Central memory CD8-positive, alpha-beta T cell (primary cell): ENCODE measurements around the gene RFX2.

ENCODE experiments used
- ATAC-seq: fragments of 150-1000 bp; cut with Tn5 transposase; replicated peaks from 2 replicates; pipeline ENCODE4 v1.10.0; 2022; ENCODE audit warnings: mild to moderate bottlenecking, moderate FRiP score, moderate number of reproducible peaks; ENCODE audit not compliant: poor library complexity, severe bottlenecking; ENCODE audit errors: extremely low read depth
- DNase-seq, 2 donors: peaks; one replicate each; pipeline ENCODE4 v3.0.0; 2021; ENCODE audit warnings: low spot score in 2 of 2
- H3K27ac Mint-ChIP-seq: one replicate; pipeline ENCODE4 v1.8.0; 2022; ENCODE audit warnings: low read depth, mild to moderate bottlenecking, moderate library complexity, mixed read lengths
- H3K27me3 Mint-ChIP-seq: one replicate; pipeline ENCODE4 v1.8.0; 2022; ENCODE audit warnings: mixed read lengths
- H3K36me3 Mint-ChIP-seq: one replicate; pipeline ENCODE4 v1.8.0; 2022; ENCODE audit warnings: mild to moderate bottlenecking, moderate library complexity, mixed read lengths; ENCODE audit not compliant: insufficient read depth
- H3K4me1 Mint-ChIP-seq: one replicate; pipeline ENCODE4 v1.8.0; 2022; ENCODE audit warnings: mixed read lengths
- H3K4me3 Mint-ChIP-seq: one replicate; pipeline ENCODE4 v1.8.0; 2022; ENCODE audit warnings: mild to moderate bottlenecking, moderate library complexity, mixed read lengths
- H3K9me3 Mint-ChIP-seq: one replicate; pipeline ENCODE4 v1.8.0; 2022; ENCODE audit warnings: mixed read lengths

RFX2 gene

GRCh38 chr19:5976768-5977167 is 133.5 kb downstream of the RFX2 start:
- H3K27me3 Mint-ChIP-seq = no peaks in the 10 kb centered on the region
- no peaks in the 10 kb centered on the region for H3K9me3 Mint-ChIP-seq
- H3K27ac Mint-ChIP-seq = peak overlapping the region; percentile 97
- peaks cover 19% of the 10 kb centered on the region for H3K36me3 Mint-ChIP-seq
- peak overlapping the region; percentile 99 for H3K4me3 Mint-ChIP-seq
- ATAC-seq (no peak), DNase-seq (no peak)
- peaks cover 63% of the 10 kb centered on the region for H3K4me1 Mint-ChIP-seq

GRCh38 chr19:5975388-5975728 is 134.9 kb downstream of the RFX2 start:
- H3K36me3 Mint-ChIP-seq = peaks cover 19% of the 10 kb centered on the region

DNA sequence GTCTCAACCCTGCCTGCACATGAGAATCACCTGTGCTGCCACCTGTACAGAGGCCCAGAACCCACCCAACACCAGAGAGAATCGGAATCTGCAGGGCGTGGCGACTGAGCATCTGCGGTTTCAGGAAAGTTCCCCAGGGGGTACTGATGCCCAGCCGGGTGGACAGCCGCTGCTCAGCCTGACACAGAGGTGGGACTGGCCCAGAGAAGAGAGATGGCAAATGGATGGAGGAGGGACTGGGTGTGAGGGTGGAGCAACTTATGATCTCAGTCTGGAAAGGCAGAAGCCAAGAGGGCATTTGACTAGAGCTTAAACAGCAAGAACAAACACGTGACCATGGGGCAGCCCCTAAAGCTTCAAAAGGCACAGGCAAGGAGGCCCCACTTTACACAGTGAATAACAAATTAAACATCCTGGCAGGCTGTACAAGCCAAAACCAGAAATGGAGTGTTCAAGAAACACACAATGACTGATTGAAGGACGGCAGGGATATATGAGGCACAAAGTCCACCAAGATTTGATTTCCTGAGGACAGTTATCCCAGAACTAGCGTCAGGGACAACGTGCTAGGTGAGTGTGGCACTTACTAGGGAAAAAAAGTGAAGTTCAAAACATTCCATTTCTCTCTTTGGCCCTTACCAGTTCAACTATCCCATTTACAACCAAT is 135.4 kb downstream of the RFX2 start:
- no peak for ATAC-seq
- Mint-ChIP-seq H3K27me3 (no peaks in the 10 kb centered on the region), H3K4me1 (peaks cover 72% of the 10 kb centered on the region), H3K9me3 (no peaks in the 10 kb centered on the region), H3K36me3 (peaks cover 19% of the 10 kb centered on the region), H3K27ac (peak overlapping the region; percentile 56), H3K4me3 (peak overlapping the region; percentile 99)
- DNase-seq = no peak

More at GRCh38 chr19:5975388-5975728, 134.9 kb downstream of the RFX2 start:
- no peak for DNase-seq
- no peaks in the 10 kb centered on the region for H3K9me3 Mint-ChIP-seq
- H3K27ac Mint-ChIP-seq = peak overlapping the region; percentile 56
- ATAC-seq = no peak
- peak overlapping the region; percentile 99 for H3K4me3 Mint-ChIP-seq
- H3K27me3 Mint-ChIP-seq = no peaks in the 10 kb centered on the region
- H3K4me1 Mint-ChIP-seq = peaks cover 70% of the 10 kb centered on the region

DNA sequence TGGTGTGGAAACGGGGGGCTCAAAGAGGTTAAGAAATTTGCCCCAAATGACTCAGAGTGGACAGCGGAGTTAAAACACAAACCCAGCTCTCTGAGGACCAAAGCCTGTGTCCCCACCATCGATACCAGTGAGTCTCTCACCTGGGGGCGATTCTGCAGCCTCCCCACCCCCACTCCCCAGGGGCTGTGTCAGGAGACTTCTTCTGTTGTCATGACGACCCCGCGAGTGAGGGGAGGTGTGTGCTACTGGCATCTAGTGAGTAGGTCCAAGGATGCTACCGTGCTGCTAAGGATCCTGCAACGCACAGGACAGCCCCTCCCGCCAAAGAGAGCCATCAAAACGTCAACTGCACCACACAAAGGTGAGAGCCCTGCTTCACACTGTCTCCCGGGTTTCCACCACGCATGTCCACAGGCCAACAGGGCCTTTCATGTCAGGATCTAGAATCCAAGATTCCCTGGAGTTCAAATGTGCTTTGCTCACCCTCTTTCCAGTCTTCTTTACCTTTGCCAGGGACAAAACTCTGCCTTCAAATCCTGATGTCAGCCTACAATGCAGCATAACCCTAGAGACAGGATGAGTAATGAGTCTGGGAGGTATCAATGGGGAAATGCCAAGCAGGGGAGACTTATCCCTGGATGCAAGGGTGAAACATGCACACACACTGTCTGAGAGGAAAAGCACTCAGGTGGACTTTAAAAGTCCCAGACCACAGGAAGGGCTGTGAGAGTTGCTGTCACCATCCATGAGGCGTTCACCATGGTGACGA is 136.2 kb downstream of the RFX2 start:
- no peak for ATAC-seq
- peak overlapping the region; percentile 8 for H3K4me3 Mint-ChIP-seq
- peaks cover 64% of the 10 kb centered on the region for H3K4me1 Mint-ChIP-seq
- H3K27ac Mint-ChIP-seq = no peak overlapping the region
- DNase-seq = no peak
- H3K9me3 Mint-ChIP-seq = no peaks in the 10 kb centered on the region
- peaks cover 17% of the 10 kb centered on the region for H3K36me3 Mint-ChIP-seq
- no peaks in the 10 kb centered on the region for H3K27me3 Mint-ChIP-seq

GRCh38 chr19:5973376-5973775 is 136.9 kb downstream of the RFX2 start:
- DNase-seq (no peak), ATAC-seq (no peak)
- peaks cover 64% of the 10 kb centered on the region for H3K4me1 Mint-ChIP-seq
- no peak overlapping the region for H3K4me3 Mint-ChIP-seq
- H3K9me3 Mint-ChIP-seq = no peaks in the 10 kb centered on the region
- no peak overlapping the region for H3K27ac Mint-ChIP-seq
- peaks cover 13% of the 10 kb centered on the region for H3K36me3 Mint-ChIP-seq
- H3K27me3 Mint-ChIP-seq = no peaks in the 10 kb centered on the region

GRCh38 chr19:5972355-5972731 is 138.0 kb downstream of the RFX2 start:
- peak overlapping the region; percentile 86 for H3K27ac Mint-ChIP-seq
- no peaks in the 10 kb centered on the region for H3K27me3 Mint-ChIP-seq
- ATAC-seq = no peak
- H3K36me3 Mint-ChIP-seq = peaks cover 13% of the 10 kb centered on the region
- no peak for DNase-seq
- no peak overlapping the region for H3K4me3 Mint-ChIP-seq
- H3K4me1 Mint-ChIP-seq = peaks cover 69% of the 10 kb centered on the region
- H3K9me3 Mint-ChIP-seq = no peaks in the 10 kb centered on the region

DNA sequence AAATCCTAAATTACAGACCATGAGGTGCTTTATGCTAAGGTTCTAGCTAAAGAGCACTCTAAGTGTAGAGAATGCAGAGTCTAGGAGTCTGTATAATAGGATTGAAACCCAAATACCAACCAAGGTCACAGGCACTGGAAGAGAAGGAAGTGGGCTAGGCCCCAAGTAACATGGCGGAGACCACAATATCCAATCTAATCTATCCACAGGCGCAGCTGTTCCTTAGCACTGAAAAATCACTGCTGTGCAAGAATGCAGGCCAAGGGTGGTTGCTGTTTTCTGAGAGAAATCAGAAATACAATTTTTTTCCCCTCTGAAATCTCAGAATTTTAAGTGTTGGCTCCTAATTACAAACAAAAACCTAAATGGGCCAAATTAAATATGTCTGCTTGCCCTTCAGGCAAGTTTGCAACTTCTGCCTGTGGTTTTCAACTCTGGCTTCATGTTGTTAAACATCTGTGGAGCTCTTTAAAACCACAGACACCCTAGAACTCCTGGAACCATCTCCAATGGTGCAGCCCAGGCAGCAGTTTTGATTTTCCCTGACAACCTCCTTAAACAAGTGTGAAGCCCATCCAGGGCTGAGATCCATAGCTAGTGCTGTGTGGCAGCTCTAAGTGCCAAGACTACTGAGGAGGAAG is 138.5 kb downstream of the RFX2 start:
- DNase-seq (no peak), ATAC-seq (no peak)
- Mint-ChIP-seq H3K4me1 (peaks cover 67% of the 10 kb centered on the region), H3K4me3 (no peak overlapping the region), H3K27me3 (no peaks in the 10 kb centered on the region), H3K9me3 (no peaks in the 10 kb centered on the region), H3K27ac (no peak overlapping the region), H3K36me3 (peaks cover 15% of the 10 kb centered on the region)

GRCh38 chr19:5969476-5969875 is 140.8 kb downstream of the RFX2 start:
- Mint-ChIP-seq H3K4me1 (peaks cover 66% of the 10 kb centered on the region), H3K4me3 (no peak overlapping the region), H3K9me3 (no peaks in the 10 kb centered on the region), H3K27me3 (no peaks in the 10 kb centered on the region), H3K27ac (no peak overlapping the region), H3K36me3 (peaks cover 10% of the 10 kb centered on the region)
- no peak for DNase-seq
- no peak for ATAC-seq

DNA sequence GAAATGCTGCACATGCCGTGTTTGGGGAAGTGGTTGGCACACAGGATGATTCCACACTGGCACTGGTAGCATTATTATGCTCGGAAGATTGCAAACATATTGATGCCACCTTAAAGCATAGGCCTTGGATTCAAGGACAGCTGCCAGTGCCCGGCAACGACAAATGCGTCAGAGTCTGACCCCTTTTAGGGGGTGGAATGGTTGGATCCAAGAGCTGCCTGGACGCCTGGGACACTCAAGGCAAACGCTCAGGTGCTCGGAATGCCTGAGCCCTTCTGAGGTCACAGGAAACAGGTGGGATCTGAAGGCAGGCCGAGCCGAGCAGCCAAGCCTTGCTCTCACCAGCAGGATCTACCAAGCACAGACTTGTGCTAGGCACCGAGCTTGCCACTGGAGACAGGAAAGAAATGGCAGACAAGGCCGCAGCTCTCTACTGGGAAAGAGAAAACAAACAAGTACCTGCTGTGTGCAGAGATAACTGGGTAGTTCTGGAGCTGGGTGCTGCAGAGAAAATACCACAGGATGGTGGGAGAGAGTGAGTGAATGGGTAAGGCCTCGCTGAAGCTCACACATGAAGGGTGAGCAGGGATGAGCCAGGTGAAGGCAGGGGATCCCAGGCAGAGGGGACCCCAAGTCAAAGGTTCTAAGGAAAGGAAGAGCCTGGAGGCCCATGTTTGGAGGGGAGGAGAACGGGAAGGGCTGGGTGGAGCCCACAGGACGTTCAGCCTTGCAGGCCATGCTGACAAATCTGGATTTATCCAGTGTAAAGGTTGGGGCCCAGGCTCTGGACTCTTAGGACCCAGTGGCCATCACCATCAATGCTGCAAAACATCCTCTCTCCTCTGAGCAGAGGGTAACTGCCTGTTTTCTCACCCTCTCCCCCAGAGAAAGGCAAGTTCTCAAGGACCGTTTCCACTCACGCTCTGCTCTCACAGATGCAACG is 141.6 kb downstream of the RFX2 start:
- no peak for DNase-seq
- ATAC-seq = no peak
- H3K4me3 Mint-ChIP-seq = no peak overlapping the region
- H3K27me3 Mint-ChIP-seq = no peaks in the 10 kb centered on the region
- H3K36me3 Mint-ChIP-seq = peaks cover 10% of the 10 kb centered on the region
- no peaks in the 10 kb centered on the region for H3K9me3 Mint-ChIP-seq
- peak overlapping the region; percentile 70 for H3K27ac Mint-ChIP-seq
- H3K4me1 Mint-ChIP-seq = peaks cover 68% of the 10 kb centered on the region

- Mint-ChIP-seq H3K9me3 (no peaks in the 10 kb centered on the region), H3K4me3 (peak overlapping the region; percentile 45), H3K27me3 (no peaks in the 10 kb centered on the region), H3K27ac (peak overlapping the region; percentile 51), H3K36me3 (peaks cover 10% of the 10 kb centered on the region), H3K4me1 (peaks cover 72% of the 10 kb centered on the region)
- DNase-seq = peak in 1 of 2 donors; percentile 33
- ATAC-seq = no peak
Measured at GRCh38 chr19:5967994-5968430, 142.3 kb downstream of the RFX2 start.

GRCh38 chr19:5967571-5967970 is 142.7 kb downstream of the RFX2 start:
- peaks cover 73% of the 10 kb centered on the region for H3K4me1 Mint-ChIP-seq
- no peak for ATAC-seq
- no peaks in the 10 kb centered on the region for H3K27me3 Mint-ChIP-seq
- peak overlapping the region; percentile 45 for H3K4me3 Mint-ChIP-seq
- DNase-seq = no peak
- peak overlapping the region; percentile 51 for H3K27ac Mint-ChIP-seq
- H3K36me3 Mint-ChIP-seq = peaks cover 10% of the 10 kb centered on the region
- no peaks in the 10 kb centered on the region for H3K9me3 Mint-ChIP-seq

DNA sequence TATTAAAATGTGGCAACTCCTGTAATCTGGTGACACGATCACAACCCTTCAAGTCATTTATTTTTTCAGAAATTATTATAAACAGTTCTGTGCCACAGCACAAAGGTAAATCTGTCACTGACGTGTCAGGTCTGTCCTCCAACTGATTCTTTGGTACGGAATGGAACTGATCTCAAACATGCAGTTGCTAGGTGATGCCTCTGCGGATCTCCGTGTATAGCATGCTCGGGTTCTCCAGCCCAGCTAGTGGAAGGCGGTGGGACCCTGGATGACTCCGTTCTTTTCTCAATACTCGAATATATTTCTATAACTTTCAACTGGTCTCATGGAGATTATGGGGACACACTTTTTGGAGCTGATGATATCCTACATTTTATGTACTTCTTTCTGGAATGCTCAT is 143.4 kb downstream of the RFX2 start:
- Mint-ChIP-seq H3K27ac (peak overlapping the region; percentile 51), H3K9me3 (no peaks in the 10 kb centered on the region), H3K4me1 (peaks cover 73% of the 10 kb centered on the region), H3K27me3 (no peaks in the 10 kb centered on the region), H3K36me3 (peaks cover 13% of the 10 kb centered on the region), H3K4me3 (no peak overlapping the region)
- ATAC-seq (no peak), DNase-seq (no peak)
